HUES6 (cell line): ENCODE results near the gene MED20.

ENCODE experiments used
- H3K27ac ChIP-seq: 2 replicates; pipeline ENCODE4 v1.7.0; 2013; ENCODE audit warnings: low read depth, mild to moderate bottlenecking, low read length, inconsistent platforms
- H3K27me3 ChIP-seq: 2 replicates; pipeline ENCODE4 v1.6.1; 2013; ENCODE audit warnings: low read length; ENCODE audit not compliant: control insufficient read depth, insufficient read depth
- H3K36me3 ChIP-seq: 2 replicates; pipeline ENCODE4 v1.6.1; 2013; ENCODE audit warnings: low read length; ENCODE audit not compliant: control insufficient read depth, insufficient read depth
- H3K4me1 ChIP-seq: 2 replicates; pipeline ENCODE4 v1.6.1; 2013; ENCODE audit warnings: low read length; ENCODE audit not compliant: control insufficient read depth, insufficient read depth
- H3K4me3 ChIP-seq: 2 replicates; pipeline ENCODE4 v1.5.1; 2013; ENCODE audit warnings: low read depth, low read length
- H3K9ac ChIP-seq: one replicate; pipeline ENCODE4 v1.6.1; 2013; ENCODE audit warnings: mild to moderate bottlenecking, low read length
- H3K9me3 ChIP-seq: 2 replicates; pipeline ENCODE4 v1.6.1; 2013; ENCODE audit warnings: low read depth, low read length; ENCODE audit not compliant: control insufficient read depth, insufficient read depth

MED20 gene

DNA sequence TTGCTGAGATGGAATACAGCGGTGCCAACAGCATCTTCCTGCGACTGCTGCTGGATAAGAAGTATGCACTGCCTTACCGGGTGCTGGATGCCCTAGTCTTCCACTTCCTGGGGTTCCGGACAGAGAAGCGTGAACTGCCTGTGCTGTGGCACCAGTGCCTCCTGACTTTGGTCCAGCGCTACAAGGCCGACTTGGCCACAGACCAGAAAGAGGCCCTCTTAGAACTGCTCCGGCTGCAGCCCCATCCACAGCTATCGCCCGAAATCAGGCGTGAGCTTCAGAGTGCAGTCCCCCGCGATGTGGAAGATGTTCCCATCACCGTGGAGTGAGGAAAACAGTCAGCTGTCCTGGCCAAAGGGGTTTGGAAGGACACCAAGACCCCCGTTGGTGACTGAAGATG lies 11.4 kb upstream of the MED20 start:
- H3K36me3 ChIP-seq = peaks cover 93% of the 10 kb centered on the region
- no peaks in the 10 kb centered on the region for H3K4me1 ChIP-seq
- H3K9ac ChIP-seq = no peak overlapping the region
- no peaks in the 10 kb centered on the region for H3K27me3 ChIP-seq
- H3K27ac ChIP-seq = no peak overlapping the region
- no peak overlapping the region for H3K4me3 ChIP-seq
- no peaks in the 10 kb centered on the region for H3K9me3 ChIP-seq

DNA sequence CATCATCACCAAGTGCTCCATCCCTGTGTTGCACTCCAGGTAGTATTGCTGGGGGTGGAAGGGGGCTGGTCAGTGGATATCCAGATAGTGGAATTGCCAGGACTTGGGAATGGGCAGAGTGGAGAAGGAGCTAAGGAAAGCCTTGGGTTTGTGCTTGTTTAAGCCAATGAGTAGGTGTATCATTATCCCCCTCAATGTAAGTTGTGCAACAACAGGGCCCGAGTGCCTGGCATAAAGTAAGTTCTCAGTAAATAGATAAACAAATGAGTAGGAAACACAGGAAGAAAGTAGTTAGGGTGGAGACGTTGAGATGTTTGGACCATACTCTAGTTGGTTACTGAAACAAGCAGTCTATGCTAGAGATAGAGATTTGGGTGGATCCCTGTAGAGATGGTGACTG lies 10.9 kb upstream of the MED20 start:
- Histone ChIP-seq H3K9ac (no peak overlapping the region), H3K27me3 (no peaks in the 10 kb centered on the region), H3K36me3 (peaks cover 96% of the 10 kb centered on the region), H3K27ac (no peak overlapping the region), H3K4me1 (no peaks in the 10 kb centered on the region), H3K9me3 (no peaks in the 10 kb centered on the region), H3K4me3 (no peak overlapping the region)

DNA sequence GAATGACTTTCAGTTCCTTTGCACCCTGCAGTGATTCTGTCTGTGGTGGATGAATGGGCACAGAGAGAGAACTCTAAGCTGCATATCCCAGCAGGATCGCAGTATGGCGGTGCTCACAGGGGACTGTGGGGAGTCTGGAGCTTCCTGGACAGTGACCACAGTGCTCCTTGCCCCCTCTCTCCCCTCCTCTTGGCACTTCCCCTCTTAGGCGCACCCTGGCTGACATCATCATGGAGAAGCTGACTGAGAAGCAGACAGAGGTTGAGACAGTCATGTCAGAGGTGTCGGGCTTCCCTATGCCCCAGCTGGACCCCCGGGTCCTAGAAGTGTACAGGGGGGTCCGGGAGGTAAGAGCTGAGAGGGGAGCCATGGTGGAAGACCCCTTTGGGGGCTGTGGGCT lies 9.0 kb upstream of the MED20 start:
- Histone ChIP-seq H3K27me3 (no peaks in the 10 kb centered on the region), H3K27ac (no peak overlapping the region), H3K4me1 (no peaks in the 10 kb centered on the region), H3K4me3 (no peak overlapping the region), H3K9me3 (no peaks in the 10 kb centered on the region), H3K9ac (no peak overlapping the region), H3K36me3 (peaks cover 87% of the 10 kb centered on the region)

DNA sequence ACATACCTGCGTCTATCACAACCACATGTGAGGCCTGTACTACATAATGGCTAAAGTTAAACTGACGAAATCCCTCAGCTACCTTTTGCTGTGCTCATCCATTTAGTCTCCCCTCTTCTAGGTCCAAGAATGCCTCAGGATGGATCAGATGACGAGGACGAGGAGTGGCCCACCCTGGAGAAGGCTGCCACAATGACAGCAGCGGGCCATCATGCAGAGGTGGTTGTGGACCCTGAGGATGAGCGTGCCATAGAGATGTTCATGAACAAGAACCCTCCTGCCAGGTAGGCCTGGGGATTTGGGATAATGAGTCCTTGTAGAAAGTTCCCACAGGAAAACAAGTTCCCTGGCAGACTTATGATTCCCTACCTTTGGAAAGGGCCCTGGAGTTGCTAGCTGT lies 6.3 kb upstream of the MED20 start:
- H3K36me3 ChIP-seq = peaks cover 84% of the 10 kb centered on the region
- H3K27ac ChIP-seq = no peak overlapping the region
- no peak overlapping the region for H3K4me3 ChIP-seq
- no peaks in the 10 kb centered on the region for H3K9me3 ChIP-seq
- H3K27me3 ChIP-seq = no peaks in the 10 kb centered on the region
- H3K9ac ChIP-seq = no peak overlapping the region
- H3K4me1 ChIP-seq = peaks cover 5% of the 10 kb centered on the region; the same call in 1 of the 2 replicates

DNA sequence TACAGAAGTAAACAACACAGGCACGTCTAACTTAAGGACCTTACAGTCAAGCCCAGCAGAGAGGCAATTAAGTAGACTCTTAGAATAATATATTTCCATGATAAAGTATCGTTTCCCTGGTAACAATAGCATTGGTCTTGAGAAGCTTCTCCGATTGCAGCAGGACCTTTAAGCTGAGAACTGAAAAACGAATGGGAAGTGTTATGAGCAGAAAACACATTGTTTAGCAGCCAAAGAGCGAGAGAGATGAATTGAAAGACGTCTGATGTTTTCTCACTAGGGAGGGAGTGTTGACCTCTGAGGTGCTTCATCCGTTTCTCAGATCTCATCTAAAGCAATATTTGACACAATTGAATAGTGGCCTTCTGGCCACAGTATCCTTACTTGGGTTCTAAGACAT lies 1.2 kb upstream of the MED20 start:
- H3K9ac ChIP-seq = peak overlapping the region; percentile 86

DNA sequence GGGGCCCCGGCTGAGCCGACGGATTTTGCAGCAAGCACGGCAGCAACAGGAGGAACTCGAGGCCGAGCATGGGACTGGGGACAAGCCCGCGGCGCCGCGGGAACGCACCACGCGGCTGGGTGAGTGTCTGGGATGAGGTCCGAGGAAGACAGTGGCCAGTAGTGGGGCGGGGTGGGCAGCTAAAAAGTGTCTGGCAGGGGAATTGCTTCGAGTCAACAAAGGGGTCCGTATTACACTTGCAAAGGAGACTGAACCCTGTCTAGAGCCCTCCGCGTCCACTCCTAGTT lies 716 bp upstream of the MED20 start:
- H3K36me3 ChIP-seq = peaks cover 36% of the 10 kb centered on the region

More for the DNA sequence above, 1.2 kb upstream of the MED20 start:
- Histone ChIP-seq H3K4me1 (peaks cover 12% of the 10 kb centered on the region; the same call in 1 of the 2 replicates), H3K9me3 (no peaks in the 10 kb centered on the region), H3K36me3 (peaks cover 38% of the 10 kb centered on the region), H3K4me3 (peak overlapping the region; percentile 75), H3K27ac (peak overlapping the region; percentile 82; the same call in 1 of the 2 replicates), H3K27me3 (no peaks in the 10 kb centered on the region)

DNA sequence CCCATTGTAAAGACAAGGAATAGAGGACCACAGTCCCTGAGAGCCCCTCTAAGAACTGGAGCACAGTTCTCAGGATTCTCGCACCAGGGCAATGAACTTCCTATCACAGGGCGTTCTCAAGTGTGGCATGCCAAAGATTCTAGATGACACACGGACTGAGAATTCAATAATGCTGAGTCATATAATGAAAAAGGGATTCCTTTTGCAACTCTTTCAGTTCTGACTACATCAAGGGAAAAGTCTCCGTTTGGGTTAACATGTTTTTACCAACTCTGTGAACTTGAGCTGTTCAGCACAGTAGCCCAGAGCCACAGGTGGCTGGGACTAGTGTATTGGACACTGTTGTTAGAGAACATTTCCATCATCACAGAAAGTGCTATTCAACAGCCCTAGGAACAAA lies 3.4 kb downstream of the MED20 start:
- peaks cover 10% of the 10 kb centered on the region; the same call in 1 of the 2 replicates for H3K4me1 ChIP-seq
- H3K9ac ChIP-seq = no peak overlapping the region
- H3K9me3 ChIP-seq = no peaks in the 10 kb centered on the region
- H3K4me3 ChIP-seq = no peak overlapping the region
- peak overlapping the region; percentile 48; the same call in 1 of the 2 replicates for H3K27ac ChIP-seq
- H3K27me3 ChIP-seq = no peaks in the 10 kb centered on the region
- peaks cover 41% of the 10 kb centered on the region for H3K36me3 ChIP-seq

More for the DNA sequence above, 716 bp upstream of the MED20 start:
- H3K27me3 ChIP-seq = no peaks in the 10 kb centered on the region
- H3K27ac ChIP-seq = peak overlapping the region; percentile 82
- peak overlapping the region; percentile 75 for H3K4me3 ChIP-seq
- H3K4me1 ChIP-seq = peaks cover 12% of the 10 kb centered on the region; the same call in 1 of the 2 replicates
- peak overlapping the region; percentile 86 for H3K9ac ChIP-seq
- no peaks in the 10 kb centered on the region for H3K9me3 ChIP-seq

DNA sequence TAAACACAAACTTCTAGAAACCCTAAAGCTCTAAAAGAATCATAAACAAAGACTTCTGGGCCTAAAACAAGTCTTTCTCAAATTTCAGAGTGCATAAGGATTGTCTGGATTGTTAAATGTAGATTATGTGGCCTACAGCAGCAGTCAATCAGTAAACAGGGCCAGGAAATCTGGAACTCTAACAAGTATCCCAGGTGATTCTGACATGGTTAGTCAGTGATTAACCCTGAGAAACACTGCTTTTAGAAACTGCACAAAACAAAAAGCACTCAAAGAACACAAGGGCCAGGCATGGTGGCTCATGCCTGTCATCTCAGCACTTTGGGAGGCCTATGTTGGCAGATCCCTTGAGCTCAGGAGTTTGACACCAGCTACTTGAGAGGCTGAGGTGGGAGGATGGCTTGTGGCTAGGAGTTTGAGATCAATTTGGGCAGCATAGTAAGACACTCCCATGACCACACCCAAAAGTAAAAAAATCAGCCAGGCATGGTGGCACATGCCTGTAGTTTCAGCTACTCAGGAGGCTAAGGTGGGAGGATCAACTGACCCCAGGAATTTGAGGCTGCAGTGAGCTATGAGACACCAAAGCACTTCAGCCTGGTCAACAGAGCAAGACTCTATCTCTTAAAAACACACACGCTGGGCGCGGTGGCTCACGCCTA lies 5.9 kb downstream of the MED20 start:
- H3K9me3 ChIP-seq = no peaks in the 10 kb centered on the region
- H3K9ac ChIP-seq = no peak overlapping the region
- no peaks in the 10 kb centered on the region for H3K27me3 ChIP-seq
- H3K4me3 ChIP-seq = no peak overlapping the region
- peaks cover 46% of the 10 kb centered on the region for H3K36me3 ChIP-seq
- no peak overlapping the region for H3K27ac ChIP-seq
- 0 out of 2 replicates have a peak, but pooled peaks cover 4% of the 10 kb centered on the region for H3K4me1 ChIP-seq

DNA sequence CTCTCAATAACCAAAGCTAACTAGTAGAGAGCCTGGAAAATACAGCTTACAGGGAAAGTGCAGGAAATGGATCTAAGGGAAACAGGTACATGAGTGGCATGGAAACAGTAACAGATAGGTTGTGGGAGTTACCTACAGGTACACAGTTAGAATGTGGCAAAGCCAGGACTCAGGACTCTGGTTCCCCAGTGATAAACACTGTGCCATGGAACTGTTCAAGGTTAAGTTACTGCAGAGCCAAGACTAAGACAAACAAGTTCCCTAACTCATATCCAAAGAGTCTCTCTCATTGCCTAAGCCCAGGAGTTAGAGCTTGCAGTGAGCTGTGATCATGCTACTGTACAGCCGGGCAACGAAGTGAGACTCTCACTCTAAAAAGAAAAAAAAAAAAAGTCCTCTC lies 6.6 kb downstream of the MED20 start:
- no peaks in the 10 kb centered on the region for H3K4me1 ChIP-seq

DNA sequence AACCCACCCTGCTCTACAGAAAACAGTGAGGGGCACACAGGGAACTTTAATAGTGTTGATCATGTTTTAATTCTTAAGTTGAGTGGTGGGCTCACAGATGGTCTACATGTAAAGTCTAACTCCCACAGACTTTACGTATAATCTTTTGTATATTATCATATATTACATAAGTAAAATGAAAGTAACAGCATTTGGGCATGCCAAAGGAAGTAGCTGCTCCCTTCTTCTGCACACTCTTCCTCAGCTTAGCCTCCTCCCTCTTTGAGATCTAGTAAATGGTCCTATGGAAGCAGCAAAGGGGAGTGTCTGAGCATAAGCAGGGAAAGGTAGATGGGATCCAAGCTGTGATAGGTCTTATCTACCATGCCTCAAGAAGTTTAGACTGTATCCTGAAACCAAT lies 11.2 kb downstream of the MED20 start:
- H3K36me3 ChIP-seq = peaks cover 75% of the 10 kb centered on the region
- H3K27me3 ChIP-seq = no peaks in the 10 kb centered on the region
- no peak overlapping the region for H3K9ac ChIP-seq
- H3K4me3 ChIP-seq = no peak overlapping the region
- H3K4me1 ChIP-seq = no peaks in the 10 kb centered on the region
- no peaks in the 10 kb centered on the region for H3K9me3 ChIP-seq
- H3K27ac ChIP-seq = no peak overlapping the region

More for the DNA sequence above, 6.6 kb downstream of the MED20 start:
- H3K36me3 ChIP-seq = peaks cover 51% of the 10 kb centered on the region
- no peak overlapping the region for H3K27ac ChIP-seq
- no peak overlapping the region for H3K9ac ChIP-seq
- no peaks in the 10 kb centered on the region for H3K27me3 ChIP-seq
- H3K9me3 ChIP-seq = no peaks in the 10 kb centered on the region
- H3K4me3 ChIP-seq = no peak overlapping the region

DNA sequence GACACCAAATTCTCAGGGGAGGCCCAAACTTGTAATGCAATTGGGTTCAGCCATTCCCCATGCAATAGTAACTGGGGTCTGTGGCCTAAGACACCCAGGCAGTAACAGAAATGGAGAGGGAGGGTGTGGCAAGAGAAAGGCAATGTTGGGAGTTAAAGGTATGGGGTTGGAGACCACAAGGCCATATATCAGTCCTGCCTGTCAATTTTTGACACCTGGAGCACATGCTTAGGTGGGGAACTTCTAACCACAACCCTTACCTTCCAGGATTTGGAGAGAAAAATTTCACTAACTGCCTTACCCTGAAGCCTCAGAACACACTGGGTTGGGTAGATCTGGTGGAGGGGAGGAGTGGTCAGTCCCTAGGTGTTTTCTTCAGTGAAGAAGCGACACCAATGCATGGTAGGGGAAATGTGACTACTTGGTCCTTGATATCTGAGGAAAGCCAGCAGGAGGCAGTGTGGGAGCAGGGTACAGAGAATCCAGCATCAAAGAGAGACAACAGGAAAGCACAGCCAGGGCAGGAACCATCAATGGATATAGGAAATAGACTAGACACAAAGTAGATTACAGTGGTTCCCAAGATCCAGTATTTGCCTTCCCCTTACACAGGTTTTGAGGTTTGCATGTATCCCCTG lies 18.9 kb downstream of the MED20 start:
- H3K9ac ChIP-seq = no peak overlapping the region
- no peaks in the 10 kb centered on the region for H3K27me3 ChIP-seq
- no peak overlapping the region for H3K27ac ChIP-seq
- H3K9me3 ChIP-seq = no peaks in the 10 kb centered on the region
- H3K36me3 ChIP-seq = peaks cover 33% of the 10 kb centered on the region
- no peak overlapping the region for H3K4me3 ChIP-seq
- H3K4me1 ChIP-seq = no peaks in the 10 kb centered on the region
